Nephron (organoid): ENCODE results near the gene FHOD3.

Experiments
- H3K27ac Mint-ChIP-seq, 3 experiments: 2 replicates each; pipeline ENCODE4 v1.8.0; 2020; ENCODE audit warnings: mixed read lengths in 3 of 3, mild to moderate bottlenecking in 2 of 3, moderate library complexity in 1 of 3
- H3K27me3 Mint-ChIP-seq: 2 replicates; pipeline ENCODE4 v1.8.0; 2021; ENCODE audit warnings: low read depth, mild to moderate bottlenecking, moderate library complexity, mixed read lengths
- H3K36me3 Mint-ChIP-seq: 2 replicates; pipeline ENCODE4 v1.8.0; 2020; ENCODE audit warnings: low read depth, mixed read lengths
- H3K4me1 Mint-ChIP-seq: 2 replicates; pipeline ENCODE4 v1.8.0; 2020; ENCODE audit warnings: mixed read lengths
- H3K4me3 Mint-ChIP-seq, 3 experiments: 2 replicates each; pipeline ENCODE4 v1.8.0; 2020; ENCODE audit warnings: mild to moderate bottlenecking in 3 of 3, mixed read lengths in 3 of 3, moderate library complexity in 2 of 3
- H3K9me3 Mint-ChIP-seq: 2 replicates; pipeline ENCODE4 v1.8.0; 2020; ENCODE audit warnings: mixed read lengths
- TF ChIP-seq, protein P1 (sequence below), 3 experiments: fragments of 200-600 bp; sonication (generic); IDR thresholded peaks; one replicate each; pipeline ENCODE4 v1.5.0; 2021; ENCODE audit warnings: antibody characterized with exemption in 3 of 3; ENCODE audit not compliant: unreplicated experiment in 3 of 3

FHOD3 gene

GRCh38 chr18:36333414-36333813 is 35.9 kb downstream of the FHOD3 start:
- no peaks in the 10 kb centered on the region for H3K27me3 Mint-ChIP-seq

DNA sequence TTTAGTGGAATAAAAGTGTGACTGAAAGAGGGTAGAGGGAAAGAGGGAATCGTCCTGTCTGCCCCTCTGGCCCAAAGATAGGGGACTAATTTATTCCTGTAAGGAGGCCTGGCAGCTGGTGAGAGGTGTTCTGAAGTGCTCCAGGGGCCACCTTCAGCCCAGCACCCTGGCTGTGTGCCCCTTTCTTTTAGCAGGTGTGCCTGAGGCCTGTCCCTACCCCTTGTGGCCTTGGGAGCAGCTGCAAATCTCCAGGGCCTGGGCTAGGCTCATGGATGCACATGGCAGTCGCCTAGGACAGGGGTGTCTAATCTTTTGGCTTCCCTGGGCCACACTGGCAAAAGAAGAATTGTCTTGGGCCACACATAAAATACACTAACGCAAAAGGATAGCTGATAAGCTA is 37.3 kb downstream of the FHOD3 start:
- H3K4me1 Mint-ChIP-seq: peaks cover 44% of the 10 kb centered on the region
- peaks cover 3% of the 10 kb centered on the region for H3K36me3 Mint-ChIP-seq
- TF ChIP-seq, protein P1, sequence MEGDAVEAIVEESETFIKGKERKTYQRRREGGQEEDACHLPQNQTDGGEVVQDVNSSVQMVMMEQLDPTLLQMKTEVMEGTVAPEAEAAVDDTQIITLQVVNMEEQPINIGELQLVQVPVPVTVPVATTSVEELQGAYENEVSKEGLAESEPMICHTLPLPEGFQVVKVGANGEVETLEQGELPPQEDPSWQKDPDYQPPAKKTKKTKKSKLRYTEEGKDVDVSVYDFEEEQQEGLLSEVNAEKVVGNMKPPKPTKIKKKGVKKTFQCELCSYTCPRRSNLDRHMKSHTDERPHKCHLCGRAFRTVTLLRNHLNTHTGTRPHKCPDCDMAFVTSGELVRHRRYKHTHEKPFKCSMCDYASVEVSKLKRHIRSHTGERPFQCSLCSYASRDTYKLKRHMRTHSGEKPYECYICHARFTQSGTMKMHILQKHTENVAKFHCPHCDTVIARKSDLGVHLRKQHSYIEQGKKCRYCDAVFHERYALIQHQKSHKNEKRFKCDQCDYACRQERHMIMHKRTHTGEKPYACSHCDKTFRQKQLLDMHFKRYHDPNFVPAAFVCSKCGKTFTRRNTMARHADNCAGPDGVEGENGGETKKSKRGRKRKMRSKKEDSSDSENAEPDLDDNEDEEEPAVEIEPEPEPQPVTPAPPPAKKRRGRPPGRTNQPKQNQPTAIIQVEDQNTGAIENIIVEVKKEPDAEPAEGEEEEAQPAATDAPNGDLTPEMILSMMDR (IDR thresholded peaks at IDR 0.05; ENCODE audit: unreplicated experiment in 3 of 3): no peak
- no peaks in the 10 kb centered on the region for H3K27me3 Mint-ChIP-seq
- H3K4me3 Mint-ChIP-seq: no peak overlapping the region
- peak overlapping the region; percentile 46 to 84 (median 75) for H3K27ac Mint-ChIP-seq
- no peaks in the 10 kb centered on the region for H3K9me3 Mint-ChIP-seq

More at GRCh38 chr18:36333414-36333813, 35.9 kb downstream of the FHOD3 start:
- H3K4me3 Mint-ChIP-seq: no peak overlapping the region
- no peaks in the 10 kb centered on the region for H3K9me3 Mint-ChIP-seq
- H3K4me1 Mint-ChIP-seq: peaks cover 44% of the 10 kb centered on the region
- TF ChIP-seq, protein P1 (IDR thresholded peaks at IDR 0.05; ENCODE audit: unreplicated experiment in 3 of 3): no peak
- H3K36me3 Mint-ChIP-seq: peaks cover 7% of the 10 kb centered on the region
- H3K27ac Mint-ChIP-seq: peak overlapping the region in 2 of 3 experiments; percentile 46 to 84

DNA sequence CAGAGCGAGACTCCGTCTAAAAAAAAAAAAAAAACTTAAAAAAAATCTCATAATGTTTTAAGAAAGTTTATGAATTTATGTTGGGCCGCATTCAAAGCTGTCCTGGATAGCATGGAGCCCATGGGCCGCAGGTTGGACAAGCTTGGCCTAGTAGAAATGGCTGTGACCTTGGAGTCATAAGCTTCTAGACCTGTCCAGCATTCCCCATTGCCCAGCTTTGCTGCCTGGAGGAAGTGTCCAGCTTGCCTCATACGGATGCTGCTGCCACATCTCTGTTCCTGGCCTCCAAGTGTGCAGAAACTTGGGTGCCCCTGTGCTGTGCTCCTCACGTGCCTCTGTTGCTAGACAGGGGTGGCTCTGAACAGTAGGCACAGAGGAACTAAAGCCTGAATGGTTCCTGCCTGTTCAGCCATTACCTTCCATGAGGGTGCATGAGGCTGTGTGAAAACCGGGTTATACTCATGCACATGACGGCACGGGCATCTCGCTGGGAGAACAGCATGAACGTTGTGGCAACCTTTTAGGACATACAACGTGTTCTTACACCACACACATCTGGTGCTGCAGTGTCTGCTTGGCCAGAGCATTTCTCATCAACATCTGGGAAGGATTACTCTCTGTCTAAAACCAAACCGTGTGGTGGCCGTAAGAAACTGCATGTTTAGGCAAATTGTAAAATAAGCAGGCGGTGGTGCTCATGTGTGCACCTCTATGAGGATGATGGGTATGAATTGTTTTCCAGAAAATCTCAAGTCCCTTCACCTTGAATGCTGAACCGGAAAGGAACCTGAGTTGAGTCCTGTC is 38.2 kb downstream of the FHOD3 start:
- no peak overlapping the region for H3K4me3 Mint-ChIP-seq
- TF ChIP-seq, protein P1 (IDR thresholded peaks at IDR 0.05; ENCODE audit: unreplicated experiment in 3 of 3): no peak
- no peaks in the 10 kb centered on the region for H3K27me3 Mint-ChIP-seq
- H3K4me1 Mint-ChIP-seq: peaks cover 40% of the 10 kb centered on the region
- H3K36me3 Mint-ChIP-seq: peaks cover 3% of the 10 kb centered on the region
- H3K9me3 Mint-ChIP-seq: no peaks in the 10 kb centered on the region
- peak overlapping the region in 1 of 3 experiments; percentile 32 for H3K27ac Mint-ChIP-seq

DNA sequence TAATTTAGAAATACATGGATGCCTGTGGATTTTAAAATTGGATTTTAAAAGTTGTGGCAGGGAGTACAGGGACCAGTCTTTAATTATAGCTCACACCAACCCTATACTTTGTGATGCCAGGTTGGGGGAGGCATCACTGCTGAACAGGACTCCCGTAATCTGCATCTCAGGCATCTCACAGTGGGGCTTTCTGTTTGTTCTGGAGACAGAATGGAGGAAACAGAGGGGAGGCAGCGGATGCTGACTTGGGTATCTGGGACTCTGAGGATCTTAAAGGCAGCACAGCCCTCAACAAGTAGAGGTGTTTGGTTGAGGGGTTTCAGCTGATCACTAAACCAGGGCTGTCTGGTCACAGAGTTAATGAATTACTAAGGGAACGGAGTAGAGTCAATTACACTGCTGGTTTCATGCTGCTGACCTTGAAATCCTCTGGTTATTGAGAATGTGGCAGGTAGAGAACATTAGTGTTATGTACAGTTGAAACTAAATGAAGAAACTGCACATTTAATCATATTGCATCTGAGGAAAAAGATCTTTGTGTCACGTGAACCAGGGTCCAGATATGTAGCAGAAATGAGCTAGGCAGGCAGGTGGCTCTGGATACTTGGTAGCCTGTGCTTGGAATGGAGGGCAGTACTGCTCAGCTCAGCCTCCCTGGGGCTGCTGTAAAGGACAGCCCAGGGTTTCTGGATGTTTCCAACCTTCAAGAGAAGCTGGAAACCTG is 40.3 kb downstream of the FHOD3 start:
- Mint-ChIP-seq H3K27ac (peak overlapping the region; percentile 84 to 96 (median 93)), H3K4me1 (peaks cover 32% of the 10 kb centered on the region), H3K36me3 (peaks cover 8% of the 10 kb centered on the region), H3K9me3 (peaks cover 12% of the 10 kb centered on the region), H3K4me3 (peak overlapping the region in 2 of 3 experiments; percentile 21 to 40), H3K27me3 (no peaks in the 10 kb centered on the region)
- TF ChIP-seq, protein P1 (IDR thresholded peaks at IDR 0.05; ENCODE audit: unreplicated experiment in 3 of 3): no peak

GRCh38 chr18:36338403-36338933 is 41.0 kb downstream of the FHOD3 start:
- Mint-ChIP-seq H3K4me1 (peaks cover 26% of the 10 kb centered on the region), H3K36me3 (peaks cover 8% of the 10 kb centered on the region), H3K27me3 (no peaks in the 10 kb centered on the region), H3K9me3 (peaks cover 12% of the 10 kb centered on the region), H3K27ac (peak overlapping the region; percentile 93 to 96 (median 94)), H3K4me3 (peak overlapping the region in 1 of 3 experiments; percentile 45)
- TF ChIP-seq, protein P1 (IDR thresholded peaks at IDR 0.05; ENCODE audit: unreplicated experiment in 3 of 3): no peak
